ENCODE measurements around the gene MIEF1. TPM values are rescaled to one million over a fixed set of nuclear protein-coding genes. Genes with fewer than 3 reads are reported as not detected.

The MIEF1 gene
- total and polyA plus RNA-seq, 2 of the 8 experiments (the other 6 are each of a cell fraction or from before 2014, with no cell fraction given) = 16.8 to 32.7 TPM

Other genes with a start within 250 kb of the MIEF1 start
- gene RPL3, start 182.7 kb upstream of the MIEF1 start, total RNA-seq (2021; fragmentation: NEBNext Ultra II Directional; extraction: Animal tissue kit (Norgen Biotek cat#: 25700)) = 2,801 and 2,865 TPM in 2 replicates
- 5,362 and 5,466 TPM in 2 replicates for gene RPL3, start 182.7 kb upstream of the MIEF1 start, polyA plus RNA-seq (2011; rRNA removed)
- gene SYNGR1, start 152.3 kb upstream of the MIEF1 start, total RNA-seq (2021; fragmentation: NEBNext Ultra II Directional; extraction: Animal tissue kit (Norgen Biotek cat#: 25700)) = 32.5 and 32.7 TPM in 2 replicates
- gene SYNGR1, start 152.3 kb upstream of the MIEF1 start, polyA plus RNA-seq (2011; rRNA removed) = 84.7 and 98.9 TPM in 2 replicates
- 23.1 and 26.1 TPM in 2 replicates for gene TAB1, start 102.5 kb upstream of the MIEF1 start, total RNA-seq (2021; fragmentation: NEBNext Ultra II Directional; extraction: Animal tissue kit (Norgen Biotek cat#: 25700))
- gene TAB1, start 102.5 kb upstream of the MIEF1 start, polyA plus RNA-seq (2011; rRNA removed) = 38.0 and 77.1 TPM in 2 replicates
- 8.5 and 9.2 TPM in 2 replicates for gene MGAT3, start 45.3 kb upstream of the MIEF1 start, total RNA-seq (2021; fragmentation: NEBNext Ultra II Directional; extraction: Animal tissue kit (Norgen Biotek cat#: 25700))
- 4.3 and 6.3 TPM in 2 replicates for gene MGAT3, start 45.3 kb upstream of the MIEF1 start, polyA plus RNA-seq (2011; rRNA removed)
- gene ATF4, start 18.3 kb downstream of the MIEF1 start, total RNA-seq (2021; fragmentation: NEBNext Ultra II Directional; extraction: Animal tissue kit (Norgen Biotek cat#: 25700)) = 543 and 553 TPM in 2 replicates
- 685 and 704 TPM in 2 replicates for gene ATF4, start 18.3 kb downstream of the MIEF1 start, polyA plus RNA-seq (2011; rRNA removed)
- gene RPS19BP1, start 30.5 kb downstream of the MIEF1 start, total RNA-seq (2021; fragmentation: NEBNext Ultra II Directional; extraction: Animal tissue kit (Norgen Biotek cat#: 25700)) = 77.5 and 77.9 TPM in 2 replicates
- 97.9 and 120 TPM in 2 replicates for gene RPS19BP1, start 30.5 kb downstream of the MIEF1 start, polyA plus RNA-seq (2011; rRNA removed)
- gene CACNA1I, start 68.5 kb downstream of the MIEF1 start, total RNA-seq (2021; fragmentation: NEBNext Ultra II Directional; extraction: Animal tissue kit (Norgen Biotek cat#: 25700)) = 1.2 and 1.3 TPM in 2 replicates
- gene CACNA1I, start 68.5 kb downstream of the MIEF1 start, polyA plus RNA-seq (2011; rRNA removed) = 0.77 and 1.3 TPM in 2 replicates